Activated naive CD4-positive, alpha-beta T cell (primary cell): ENCODE data around the gene DCT.

Source experiments
- DNase-seq, 4 experiments: peaks; one replicate each; lab custom pipeline; 2025; lab: John Stamatoyannopoulos, UW

The DCT gene

DNA sequence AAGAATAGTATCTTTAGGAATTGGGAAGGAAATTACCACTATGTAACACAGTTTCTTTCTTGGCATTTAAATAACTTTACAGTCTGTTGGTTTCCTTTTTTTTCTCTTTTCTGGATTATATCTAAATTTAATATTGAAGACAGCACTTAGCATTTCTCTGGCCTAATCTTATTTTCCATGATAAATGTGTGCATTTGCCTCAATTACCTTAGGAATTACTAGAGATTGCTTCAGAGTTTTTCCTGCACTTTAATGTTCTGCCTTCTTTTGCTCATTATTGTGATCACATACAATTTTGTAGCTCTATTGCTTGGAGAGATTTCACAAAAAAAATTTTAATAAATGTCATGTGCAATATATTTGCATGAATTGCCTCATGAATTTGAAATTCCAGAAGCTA is 25.1 kb downstream of the DCT start:
- DNase-seq = no peak

DNA sequence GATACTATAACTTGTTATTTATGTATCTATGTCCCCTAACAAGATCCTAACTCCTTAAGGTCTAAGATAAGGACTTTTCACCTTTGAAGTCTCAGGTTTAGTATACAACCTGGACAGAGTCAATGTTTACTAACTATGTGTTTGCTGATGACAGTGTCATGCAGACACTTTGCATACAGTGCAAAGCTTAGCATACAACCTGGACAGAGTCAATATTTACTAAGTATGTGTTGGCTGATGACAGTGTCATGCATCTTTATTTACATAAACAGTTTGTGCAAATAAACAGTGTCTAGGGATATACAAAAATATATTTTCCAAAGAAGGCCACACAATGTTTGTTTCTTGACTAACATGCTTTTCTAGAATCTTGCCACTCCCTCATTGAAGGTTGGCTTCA is 34.7 kb downstream of the DCT start:
- no peak for DNase-seq

DNA sequence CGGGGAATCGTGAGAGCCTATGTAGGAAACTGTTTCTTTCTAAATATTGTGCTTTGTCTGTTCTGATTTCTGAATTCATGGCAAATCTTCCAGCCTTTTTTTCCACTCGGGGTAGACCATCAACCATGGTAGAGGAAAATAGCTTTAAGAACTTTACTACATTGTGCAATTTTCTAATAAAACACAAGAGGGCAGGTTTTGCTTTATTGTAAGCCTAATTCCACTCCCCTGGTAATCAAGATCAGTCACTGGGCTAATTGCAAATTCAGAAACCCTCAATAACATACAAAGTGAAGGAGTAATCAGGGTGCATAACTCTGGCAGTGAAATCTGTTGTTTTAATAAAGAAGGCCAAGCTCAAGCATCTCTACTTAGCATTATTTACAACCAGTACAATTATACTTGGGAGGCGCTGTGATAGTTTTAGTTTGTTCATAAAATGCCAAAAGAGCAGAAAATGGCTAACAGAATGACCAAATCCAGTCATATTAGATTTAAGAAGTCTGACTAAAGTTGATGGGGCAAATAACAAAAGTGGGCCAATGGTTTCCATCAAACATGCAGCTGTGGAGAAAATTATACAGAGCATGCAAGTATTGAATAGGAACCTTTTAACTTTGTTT is 43.8 kb downstream of the DCT start:
- DNase-seq = no peak

DNA sequence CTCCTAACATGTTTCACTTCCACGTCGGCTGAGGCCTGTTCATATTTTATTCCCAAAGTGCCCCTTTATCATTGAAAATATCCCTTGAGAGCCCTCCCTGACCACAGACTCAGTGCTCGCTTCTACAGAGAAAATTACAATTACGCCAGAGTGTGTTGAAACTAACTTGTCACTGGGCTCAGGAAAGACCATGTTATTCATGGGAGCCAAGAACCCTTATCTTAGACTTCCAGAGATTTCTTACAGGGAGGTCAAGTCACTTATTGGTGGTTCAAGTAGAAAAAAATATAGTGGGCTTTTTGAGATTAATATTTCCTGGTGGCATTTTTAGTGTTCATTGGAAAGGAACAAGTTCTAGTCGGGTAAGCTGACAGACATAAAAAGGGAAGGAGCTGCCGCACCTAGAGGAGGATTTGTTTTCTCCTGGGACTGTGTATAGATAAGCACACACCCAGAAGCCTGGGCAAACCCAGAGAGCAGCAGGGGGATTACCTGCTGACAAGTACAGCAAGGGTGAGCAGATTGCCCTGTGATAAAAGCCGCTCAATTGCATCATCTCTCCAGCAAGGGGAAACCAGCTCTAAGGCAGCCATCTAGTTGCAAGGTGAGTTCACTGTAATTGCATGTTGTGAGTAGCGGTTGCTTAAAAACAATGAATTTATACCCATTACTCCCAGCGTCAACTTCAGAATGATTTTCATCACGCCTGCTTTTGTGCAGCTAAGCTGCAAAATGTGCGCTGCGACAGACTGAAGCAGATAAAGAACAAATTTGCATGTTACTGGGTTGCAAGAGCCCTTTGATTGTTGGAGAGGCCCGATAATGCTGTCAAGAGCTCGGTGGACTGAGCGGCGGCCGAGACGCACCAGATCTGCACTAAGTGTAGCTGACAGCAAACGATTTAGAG is 46.2 kb downstream of the DCT start:
- no peak for DNase-seq

DNA sequence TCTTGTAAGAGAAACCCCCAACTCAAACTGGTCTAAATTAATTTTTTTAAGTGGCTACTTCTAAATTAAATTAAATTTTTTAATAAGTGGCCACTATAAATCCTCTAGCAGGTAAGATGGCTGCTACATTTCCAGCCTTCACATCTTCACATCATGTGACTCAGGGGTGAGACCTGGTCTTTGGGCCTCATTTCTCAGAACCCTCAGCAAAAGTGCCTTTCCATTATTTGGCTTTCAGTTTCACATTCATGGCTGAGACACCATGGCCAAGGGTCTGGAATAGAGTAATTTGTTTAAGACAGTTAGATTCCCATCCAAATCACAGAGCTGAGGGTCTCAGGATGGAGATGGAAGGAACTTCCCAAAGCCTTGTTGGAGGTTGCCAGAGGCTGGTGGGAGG is 47.5 kb downstream of the DCT start:
- no peak for DNase-seq

DNA sequence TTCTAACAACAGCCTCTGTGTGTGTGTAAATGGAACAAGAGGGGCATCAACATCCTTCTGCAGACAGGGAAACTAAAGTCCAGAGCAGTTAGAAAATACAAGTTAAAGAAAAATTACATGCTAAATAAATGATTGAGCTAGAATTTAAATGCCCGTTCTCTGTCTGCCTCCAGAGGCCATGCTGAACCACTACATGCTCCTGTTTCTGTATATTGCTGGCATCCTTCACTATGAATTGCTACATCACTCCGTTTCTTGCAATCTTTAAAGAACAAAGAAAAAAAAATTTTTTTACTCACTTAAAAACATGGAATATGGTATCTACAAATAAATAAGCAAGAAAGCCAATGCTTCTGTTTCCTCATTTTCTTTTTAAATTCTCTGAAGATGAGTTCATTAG is 47.9 kb downstream of the DCT start:
- no peak for DNase-seq

DNA sequence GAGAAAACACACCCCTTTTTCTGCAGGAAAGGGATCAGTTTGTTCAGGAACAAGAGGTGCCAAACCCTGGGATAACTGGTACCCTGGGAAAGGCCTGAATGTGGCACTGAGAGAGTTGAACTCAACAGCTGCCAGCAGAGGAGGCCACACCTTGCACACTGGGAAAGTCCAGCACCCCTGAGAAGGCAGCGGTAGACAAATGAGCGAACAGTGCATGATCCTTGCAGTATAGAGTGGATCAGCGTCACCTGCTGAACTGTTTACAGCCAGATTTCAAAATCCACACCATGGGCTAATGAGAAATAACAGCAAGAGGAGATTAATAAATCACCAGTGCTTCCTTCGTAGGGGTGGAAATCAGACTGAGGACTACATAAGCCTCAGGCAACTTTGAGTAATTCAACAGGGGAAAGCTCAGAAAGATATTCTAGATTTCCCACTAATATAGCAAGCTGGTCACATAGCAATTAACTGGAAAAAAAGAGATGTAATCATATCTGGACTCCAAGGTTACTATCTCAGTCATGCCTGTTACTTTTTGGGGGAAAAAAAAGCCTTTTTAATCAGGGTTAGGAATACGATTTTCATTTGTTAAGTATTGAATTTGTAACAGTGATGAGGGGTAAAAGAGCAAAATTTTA is 52.0 kb downstream of the DCT start:
- DNase-seq = no peak

DNA sequence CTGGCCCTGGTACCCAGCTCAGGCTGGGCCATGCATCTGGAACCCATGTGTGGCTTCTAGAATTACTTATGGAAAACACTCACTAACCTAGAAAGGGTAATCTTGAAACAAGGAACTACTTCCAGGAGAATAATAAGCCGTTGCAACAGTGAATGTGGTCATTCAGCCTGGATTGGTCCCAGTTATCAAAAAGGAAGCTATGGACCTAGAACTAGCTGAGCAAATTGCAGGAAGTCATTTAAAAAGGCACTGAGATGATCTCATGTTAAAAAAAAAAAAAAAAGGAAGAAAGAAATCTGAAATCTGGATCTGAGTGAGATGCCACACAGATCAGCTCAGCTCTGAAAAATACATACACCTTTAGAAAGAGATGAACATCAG is 59.6 kb downstream of the DCT start:
- DNase-seq = no peak

DNA sequence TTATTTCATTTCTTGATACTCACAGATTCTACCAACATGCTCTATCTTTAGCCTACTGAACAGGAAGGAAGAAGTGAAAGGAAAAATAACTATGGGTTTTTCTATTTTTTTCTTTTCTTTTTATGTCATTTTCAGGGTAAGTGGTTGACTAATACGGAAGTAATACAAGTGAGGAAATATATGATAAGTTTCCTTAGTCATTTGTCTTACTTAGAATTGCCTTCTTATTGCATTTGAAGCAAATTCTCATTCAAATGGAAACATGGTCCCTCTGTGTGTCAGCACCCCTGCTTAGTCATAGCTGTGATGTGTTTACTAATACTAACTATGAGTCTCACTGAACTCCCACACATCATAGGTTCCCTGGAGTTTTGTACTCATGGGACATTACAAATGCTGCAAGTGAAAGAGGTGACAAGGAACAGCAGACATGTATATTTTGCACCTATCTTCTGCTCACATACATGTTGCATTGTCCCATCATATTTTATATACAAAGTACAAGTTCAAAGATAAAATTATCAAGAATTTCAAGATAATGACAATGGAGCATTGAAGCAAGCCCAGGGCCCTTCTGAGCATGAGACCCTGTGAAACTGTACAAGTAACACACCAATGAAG is 60.1 kb downstream of the DCT start:
- no peak for DNase-seq

DNA sequence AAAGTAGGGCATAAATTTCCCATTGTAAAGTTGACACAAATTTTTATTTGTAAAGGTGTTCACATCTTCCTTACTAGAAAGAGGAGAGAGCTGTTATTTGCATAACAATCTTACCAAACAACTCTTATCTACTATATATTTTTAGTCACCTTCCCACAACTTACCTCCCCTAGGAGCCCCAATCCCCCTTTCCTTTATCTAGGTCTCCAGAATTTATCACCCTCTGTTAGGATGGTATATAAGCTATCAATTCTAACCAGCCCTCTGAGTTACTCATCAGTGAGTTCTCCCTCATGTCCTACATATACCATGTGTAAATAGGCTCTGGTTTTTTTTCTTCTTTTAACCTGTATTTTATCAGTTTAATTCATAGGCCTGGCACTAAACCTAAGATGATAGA is 62.2 kb downstream of the DCT start:
- no peak for DNase-seq

DNA sequence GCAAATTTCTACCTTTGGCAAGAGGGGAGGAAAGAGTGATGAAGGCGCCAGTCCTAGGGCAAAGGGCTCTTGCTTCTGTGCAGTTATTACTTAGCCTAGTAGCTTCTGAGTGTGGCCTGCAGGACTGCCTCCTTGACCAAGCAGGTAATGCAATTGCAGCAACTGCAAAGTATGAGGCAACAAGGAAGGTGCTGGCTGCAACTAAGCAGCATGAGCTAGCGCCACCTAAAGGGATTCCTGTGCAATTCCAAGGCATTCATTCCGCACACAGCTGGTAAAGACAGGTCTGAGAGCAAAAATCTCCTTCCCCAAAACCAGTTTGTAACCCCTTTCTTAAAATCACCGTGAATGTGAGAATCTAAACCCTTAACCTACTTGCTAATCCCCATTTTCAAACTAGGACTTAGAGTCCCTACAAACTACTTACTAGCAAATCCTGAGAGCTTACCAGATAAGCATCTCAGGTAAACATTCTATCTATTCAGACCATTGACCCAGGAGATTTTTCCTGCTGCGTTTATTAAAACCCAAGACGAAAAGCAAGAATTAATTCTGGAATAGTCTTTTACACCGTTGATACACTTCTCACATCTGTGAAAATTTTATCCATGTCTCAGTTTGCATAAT is 62.9 kb downstream of the DCT start:
- DNase-seq = no peak

DNA sequence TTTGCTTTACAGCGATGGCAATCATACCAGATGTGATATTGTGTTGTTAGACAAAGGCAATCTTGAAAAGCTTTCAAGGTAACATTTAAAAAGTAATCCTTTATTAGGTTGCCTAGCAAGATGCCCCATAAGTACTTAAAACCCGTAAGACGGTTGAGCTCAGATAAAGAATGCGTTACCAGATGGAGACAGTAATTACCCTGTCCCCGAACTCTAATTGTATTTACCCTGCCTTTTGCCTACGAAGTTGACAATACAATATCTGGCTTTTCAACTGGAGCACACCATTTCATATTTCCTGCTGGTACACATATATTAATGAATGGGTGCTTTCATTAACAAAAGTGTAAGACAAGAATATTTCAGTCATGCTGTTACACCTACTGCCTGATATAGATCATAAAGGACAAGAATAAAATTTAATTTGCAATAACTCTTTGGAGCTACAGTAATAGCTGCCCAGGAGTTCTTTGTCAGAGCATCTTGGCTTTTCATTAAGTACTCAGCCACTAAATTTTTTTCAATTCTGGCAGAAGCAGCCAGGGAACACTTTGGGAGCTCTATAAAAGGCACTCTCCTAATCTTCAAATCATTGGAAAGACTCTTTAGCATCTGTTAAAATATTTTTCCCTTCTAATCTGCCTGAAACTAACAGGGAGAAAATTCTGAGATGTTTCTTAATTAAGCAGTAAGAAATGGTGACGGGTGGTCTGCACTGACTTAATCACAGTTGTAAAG is 63.8 kb downstream of the DCT start:
- no peak for DNase-seq

DNA sequence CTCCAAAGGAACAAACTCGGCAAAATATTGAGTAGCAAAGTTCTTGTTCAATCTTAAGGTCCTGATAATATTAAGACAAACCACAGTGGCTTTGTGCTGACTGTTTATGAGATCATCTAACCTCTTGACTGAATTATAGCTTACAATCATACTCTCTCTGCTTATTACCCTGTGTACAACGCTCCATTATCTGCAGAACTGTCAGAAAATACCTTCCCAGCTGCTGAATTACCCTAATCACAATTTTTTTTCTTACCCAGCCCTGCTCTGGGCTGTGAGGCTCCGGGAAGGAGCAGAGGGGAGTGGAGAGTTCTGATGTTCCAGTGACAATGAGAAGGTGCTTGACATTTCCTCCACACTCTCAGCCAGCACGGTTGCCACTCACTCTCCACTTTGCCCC is 64.8 kb downstream of the DCT start:
- no peak for DNase-seq

DNA sequence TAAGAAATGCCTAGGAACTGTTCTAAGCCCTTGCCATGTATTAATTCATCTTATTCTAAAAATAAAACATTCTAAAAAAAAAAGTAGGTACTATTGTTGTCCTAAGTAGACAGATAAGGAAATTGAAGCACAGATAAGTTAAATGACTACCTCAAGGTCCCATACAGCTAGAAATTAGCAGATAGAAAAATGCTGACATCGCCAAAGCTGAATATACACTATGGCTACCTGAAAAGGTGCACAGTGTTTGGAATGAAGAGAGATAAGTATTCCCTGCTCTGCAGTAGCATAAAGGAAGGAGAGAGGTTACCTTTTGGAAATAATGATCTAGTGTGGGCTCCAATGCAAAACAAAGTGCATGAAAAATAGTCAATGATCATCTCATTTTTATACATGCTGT is 65.3 kb downstream of the DCT start:
- DNase-seq = no peak

DNA sequence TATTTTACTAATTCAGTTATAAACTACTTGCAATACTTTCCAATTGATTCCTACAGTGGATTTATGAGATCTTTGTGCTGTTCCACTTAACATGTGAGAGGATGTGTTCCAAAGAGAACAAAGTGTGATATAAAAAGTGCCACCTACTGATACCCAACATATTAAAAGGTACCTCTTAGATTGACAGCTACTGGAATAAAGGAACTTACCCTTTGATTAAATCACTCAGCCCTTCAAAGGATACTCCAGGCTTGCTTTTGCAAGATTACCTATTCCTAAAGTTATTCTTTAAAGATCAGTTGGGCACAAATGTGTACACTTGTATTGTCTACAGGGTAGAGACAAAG is 65.9 kb downstream of the DCT start:
- DNase-seq = no peak

DNA sequence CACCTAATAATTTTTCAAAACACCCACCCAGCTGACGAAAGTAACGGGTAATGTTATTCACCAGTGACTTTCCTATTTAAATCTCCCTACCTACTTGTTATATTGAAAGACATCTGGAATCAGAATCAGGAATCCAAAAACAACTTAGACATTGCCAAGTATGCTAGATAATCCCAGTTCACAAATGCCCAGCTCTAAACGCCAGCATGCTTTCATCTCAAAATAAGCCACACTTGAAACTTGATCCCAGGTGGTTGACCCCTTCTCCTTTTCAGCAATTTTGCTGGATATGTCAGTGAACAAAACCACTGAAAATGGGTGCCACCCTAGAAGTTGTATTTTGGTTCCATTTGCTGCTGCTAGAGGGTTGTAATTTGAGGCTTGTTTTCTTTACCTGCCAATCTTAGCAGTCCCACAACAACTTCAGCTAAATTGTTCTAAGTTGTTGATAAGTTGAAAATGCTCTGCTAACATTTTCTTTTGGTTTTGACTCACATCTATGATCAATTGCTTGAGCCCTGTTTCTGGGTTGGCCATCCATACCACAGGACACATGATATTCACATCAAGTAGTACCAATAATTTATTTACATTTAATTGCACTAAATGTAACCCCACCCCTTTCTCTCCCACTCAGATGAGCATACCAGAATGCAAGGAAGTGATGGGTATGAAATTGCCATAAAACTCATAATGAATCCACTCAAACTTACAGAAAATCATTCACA is 66.4 kb downstream of the DCT start:
- DNase-seq = no peak

DNA sequence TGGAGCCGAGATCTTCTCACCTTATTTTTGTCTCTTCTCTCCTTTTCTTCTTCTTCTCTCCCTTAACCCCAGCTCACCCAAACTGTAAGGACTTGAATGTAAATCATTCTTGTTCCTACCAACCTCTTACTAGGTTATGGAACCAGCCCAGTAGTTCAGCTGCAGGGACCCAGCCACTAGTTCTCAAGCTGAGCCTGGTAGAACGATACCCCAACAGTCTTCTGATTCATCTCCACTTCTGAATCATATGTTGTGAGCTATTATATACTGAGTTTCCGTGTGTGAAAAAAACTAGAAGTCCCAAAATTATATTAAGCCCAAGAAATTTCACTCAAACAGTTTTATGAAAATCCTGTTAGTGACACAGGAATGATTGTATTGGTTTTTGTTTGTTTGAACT is 67.7 kb downstream of the DCT start:
- DNase-seq = no peak

DNA sequence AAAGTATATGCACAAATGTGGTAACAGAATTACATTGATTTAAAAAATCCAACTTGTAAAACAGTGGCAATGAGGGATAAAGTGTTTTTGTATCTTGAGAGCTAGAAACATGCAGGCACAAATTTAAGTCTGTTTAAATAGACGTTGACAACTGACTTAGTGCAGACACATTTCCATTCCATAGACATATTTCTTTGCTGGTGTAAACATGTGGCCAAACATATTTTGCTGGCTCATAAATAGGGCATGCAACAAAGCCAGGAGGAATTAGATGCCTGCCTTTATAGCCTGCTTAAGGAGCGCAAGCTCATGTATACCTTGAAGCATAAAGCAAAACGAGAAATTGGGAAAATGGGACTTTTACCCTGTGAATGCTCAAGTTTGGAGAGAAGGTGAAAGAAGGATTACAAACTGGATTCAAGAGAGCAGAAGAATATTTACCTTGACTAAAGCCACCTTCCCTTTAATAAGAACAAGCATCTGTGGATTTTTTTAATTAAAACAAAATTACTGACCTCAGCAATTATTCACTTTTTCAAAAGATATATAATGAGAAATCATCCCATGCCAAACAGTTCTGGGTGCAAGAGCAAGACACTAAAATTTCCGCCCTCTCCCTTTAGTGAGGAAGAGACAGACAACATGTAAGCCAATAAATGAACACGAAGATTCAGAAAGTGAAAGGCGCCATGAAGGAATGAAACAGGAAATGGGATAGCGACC is 71.0 kb downstream of the DCT start:
- no peak for DNase-seq

DNA sequence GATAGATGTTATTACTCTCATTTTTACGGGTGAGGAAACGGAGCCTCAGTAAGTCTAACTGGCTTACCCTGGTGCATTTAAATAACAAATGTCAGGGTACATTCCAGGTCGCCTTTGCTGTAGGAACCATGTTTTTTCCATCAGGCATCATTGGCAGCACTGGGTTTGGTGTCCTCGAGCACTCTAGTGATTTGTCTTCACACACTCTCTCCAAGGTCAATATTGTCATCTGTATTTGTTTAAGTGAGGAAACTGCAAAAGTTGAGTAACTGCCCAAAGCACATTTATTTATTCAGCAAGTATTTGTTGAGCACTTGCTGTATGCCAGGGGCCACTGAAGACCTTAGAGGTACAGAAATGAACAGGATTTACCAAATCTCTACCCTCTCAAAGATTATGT is 78.6 kb downstream of the DCT start:
- no peak for DNase-seq

DNA sequence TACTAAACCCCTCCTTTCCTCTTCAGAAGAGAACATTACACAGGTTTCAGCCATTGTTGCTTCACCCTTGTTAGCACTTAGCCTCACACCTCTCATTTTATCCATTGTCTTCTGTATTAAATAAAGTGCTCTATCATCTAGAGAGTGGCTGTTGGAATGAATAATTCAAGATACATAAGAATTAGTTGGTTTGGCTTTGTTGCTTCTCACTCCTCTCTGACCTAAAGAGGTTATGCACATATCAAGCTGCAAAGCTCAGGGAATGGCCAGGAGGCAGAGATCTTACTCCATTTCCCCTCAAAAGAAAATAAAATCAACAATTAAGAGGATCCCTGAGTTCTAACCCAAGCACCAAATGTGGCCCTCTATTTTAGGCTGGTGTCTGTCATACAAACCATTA is 79.7 kb downstream of the DCT start:
- DNase-seq = no peak
